Amygdala (tissue), 56 donors: ENCODE results near the gene TMEM208.
A peak's percentile ranks its signal among the peaks of the same experiment; 100 is the strongest.

Experiments used
- DNase-seq, 56 donors: peaks; one replicate each; lab custom pipeline; 2025; lab: John Stamatoyannopoulos, UW

TMEM208 gene

DNA sequence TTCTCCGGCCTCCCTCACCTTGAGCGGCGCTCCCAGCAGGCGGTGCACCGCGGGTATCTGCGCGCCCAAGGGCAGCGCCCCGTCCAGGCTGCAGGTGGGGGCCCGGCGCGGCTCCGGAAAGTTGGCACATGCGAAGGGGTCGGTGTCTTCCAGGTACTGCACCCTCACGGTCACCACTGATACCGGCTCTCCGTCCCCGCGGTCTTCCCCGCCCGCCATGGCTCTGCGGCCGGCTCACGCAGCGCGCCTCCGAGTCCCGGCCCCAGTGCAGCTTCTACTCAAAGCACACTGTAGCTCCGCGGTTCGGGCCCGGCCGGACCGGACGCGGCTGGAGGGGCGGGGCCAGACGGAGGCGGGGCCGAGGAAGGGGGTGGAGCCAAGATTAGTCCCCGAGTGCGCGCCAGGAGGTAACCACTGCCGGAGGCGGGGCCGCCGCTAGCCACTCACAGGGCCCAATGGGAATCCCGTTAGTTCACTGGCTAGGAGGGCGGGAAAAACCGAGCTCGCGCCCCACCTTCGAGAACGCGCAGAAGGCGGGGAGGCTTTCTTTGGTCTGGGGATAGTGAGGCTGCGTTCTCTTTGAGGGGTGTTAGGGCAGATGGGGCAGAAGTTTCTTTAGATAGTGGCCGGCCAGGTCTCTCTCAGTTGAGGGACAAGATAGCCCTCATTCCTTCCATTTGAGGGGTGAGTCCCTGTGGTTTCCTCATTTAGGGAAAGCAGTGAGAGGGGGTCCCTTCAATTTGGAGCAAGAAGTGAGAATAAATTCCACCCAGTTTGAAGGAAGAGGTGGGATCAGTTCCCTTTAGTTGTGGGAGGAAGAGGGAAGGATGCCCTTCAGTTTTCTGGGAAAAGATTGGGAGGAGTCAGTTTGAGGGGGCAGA is 20.5 kb downstream of the TMEM208 start, which contains the start of gene FHOD1:
FHOD1 (minus strand) TSS at position 290 of the 881 bp plus-strand sequence; CDS start at position 219, 71 bp downstream.
- DNase-seq: peak in 55 of 56 donors; percentile 50 to 96 (median 84)

GRCh38 chr16:67248073-67248400 is 21.1 kb downstream of the TMEM208 start:
- peak in 1 of 56 donors; percentile 6 for DNase-seq

- DNase-seq: peak in 2 of 56 donors; percentile 32 to 35
These were observed 21.7 kb downstream of the TMEM208 start, which contains the start of gene SLC9A5 for GRCh38 chr16:67248401-67249177. Gene SLC9A5 (plus strand): TSS chr16:67248979. CDS start chr16:67249015, 36 bp downstream.

DNA sequence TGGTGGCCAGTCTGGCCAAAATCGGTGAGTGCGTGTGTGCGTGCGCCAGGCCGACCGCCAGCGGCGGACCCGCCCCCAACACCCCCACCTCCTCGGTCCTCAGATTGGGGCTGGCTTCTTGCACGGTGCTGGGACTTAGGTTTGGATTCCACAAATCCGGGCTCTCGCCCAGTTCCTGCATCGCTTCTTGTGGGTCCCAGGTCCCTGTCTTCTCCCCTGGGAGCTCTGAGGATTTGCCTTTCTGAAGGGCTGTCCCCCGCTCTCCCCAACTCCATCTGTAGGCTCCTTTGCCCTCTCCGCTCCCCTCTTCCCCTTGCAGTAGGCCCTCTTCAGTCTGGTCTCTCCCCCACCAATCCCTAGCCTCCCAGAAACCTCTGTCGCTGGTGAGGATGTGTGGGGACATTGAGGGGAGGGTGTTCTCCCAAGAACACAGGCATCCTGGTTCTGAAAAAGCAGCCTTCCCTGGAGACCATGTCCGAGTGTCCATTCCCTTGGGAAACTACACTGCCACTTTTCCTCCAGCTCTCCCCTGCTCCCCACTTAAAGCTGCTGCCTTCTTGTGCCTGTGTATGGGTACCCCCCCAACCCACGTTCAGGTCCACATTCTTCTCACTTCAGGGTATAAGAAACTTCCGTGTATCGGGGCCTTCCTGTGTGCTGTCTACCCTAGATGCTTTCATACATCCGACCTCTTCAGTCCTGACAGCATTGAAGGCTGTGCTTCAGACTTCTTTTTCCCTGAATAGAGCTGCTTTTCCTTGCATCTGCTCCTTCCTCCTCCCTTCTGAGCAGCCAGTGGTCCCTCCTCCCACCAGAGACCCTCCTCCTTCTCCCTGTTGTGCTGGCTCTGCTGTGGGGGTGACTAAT is 22.5 kb downstream of the TMEM208 start:
- peak in 4 of 56 donors; percentile 5 to 42 (median 29) for DNase-seq

- no peak for DNase-seq
These were observed 23.1 kb downstream of the TMEM208 start for GRCh38 chr16:67250045-67250327.

DNA sequence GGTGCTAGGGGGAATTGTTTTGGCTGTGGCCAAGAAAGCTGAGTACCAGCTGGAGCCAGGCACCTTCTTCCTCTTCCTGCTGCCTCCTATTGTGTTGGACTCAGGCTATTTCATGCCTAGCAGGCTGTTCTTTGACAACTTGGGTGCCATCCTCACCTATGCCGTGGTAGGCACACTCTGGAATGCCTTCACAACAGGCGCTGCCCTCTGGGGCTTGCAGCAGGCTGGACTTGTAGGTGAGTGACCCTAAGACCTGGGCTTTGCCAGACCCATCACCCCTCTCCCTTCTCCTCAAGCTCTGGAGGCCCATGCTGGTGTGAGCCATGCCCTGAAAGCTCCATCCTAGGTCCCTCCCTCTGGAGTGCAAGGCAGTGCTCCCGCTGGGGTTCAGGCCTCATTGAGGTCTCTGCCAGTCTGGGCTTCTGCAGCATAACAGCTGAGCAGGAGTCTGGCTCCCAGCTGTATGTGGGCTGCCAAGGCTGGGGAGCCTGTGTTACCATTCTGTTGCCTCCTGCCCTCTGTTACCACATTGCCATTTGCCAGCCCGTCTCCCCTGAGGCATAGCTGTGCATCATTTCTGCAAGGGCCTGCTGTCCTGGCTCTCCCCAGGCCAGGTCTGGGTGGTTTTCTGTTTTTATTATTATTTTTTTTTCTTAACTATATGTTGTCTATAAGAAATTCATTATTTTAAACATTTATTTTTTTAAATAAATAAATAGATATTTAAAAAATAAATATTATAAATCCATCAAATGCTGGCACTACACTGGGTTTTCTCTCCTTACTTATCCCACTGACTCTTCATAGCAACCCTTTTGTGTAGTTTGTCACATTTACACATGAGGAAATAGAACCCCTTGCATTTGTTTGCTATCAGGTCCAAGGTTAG is 25.9 kb downstream of the TMEM208 start:
- peak in 13 of 56 donors; percentile 9 to 71 (median 35) for DNase-seq

DNA sequence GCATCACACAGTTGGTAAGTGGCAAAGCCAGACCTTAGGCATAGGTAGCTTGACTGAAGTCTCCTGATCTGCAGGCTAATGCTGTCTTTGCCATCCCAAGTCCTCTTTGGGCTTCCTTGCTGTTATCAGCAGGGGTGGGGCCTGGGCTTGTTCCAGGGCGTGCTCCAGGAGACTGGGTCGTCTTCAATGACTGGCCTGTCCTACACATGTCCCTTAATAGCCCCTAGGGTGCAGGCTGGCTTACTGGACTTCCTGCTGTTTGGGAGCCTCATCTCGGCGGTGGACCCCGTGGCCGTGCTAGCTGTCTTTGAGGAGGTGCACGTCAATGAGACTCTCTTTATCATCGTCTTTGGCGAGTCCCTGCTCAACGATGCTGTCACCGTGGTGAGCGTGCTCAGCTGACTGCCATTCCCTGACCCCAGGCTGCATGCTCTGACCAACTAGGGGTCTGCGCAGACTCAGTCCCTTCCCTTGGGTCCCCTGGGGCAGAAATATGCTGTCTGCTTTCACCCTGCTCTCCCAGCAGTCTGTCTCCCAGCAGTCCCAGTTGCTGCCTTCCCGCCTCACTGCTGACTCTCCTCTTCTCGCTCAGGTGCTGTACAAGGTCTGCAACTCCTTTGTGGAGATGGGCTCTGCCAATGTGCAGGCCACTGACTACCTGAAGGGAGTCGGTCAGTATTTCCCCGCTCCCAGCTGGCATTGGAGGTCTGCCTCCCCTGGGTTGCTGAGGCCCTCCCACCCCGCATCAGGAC is 28.0 kb downstream of the TMEM208 start:
- no peak for DNase-seq

GRCh38 chr16:67255553-67256221 is 28.8 kb downstream of the TMEM208 start:
- no peak for DNase-seq

DNA sequence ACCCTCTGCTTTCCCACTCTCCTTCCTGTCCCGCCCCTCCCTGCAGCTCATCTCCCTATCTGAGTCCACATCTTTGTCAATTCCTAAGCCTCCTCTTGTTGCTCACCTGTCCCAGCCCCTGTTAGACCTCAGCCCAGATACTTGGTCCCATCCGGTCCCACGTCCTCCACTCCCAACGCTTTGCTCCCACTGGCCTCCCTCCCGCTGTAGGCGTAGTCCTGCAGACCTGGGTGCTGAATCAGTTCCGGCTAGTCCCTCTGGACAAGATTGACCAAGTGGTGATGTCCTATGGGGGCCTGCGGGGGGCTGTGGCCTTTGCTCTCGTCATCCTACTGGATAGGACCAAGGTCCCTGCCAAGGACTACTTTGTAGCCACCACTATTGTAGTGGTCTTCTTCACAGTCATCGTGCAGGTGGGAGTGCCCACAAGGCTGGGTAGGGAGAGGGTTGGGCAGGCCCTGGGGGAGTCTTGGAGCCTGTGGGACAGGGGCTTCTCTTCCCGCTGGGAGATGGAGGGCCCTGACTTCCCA is 29.8 kb downstream of the TMEM208 start:
- no peak for DNase-seq

DNA sequence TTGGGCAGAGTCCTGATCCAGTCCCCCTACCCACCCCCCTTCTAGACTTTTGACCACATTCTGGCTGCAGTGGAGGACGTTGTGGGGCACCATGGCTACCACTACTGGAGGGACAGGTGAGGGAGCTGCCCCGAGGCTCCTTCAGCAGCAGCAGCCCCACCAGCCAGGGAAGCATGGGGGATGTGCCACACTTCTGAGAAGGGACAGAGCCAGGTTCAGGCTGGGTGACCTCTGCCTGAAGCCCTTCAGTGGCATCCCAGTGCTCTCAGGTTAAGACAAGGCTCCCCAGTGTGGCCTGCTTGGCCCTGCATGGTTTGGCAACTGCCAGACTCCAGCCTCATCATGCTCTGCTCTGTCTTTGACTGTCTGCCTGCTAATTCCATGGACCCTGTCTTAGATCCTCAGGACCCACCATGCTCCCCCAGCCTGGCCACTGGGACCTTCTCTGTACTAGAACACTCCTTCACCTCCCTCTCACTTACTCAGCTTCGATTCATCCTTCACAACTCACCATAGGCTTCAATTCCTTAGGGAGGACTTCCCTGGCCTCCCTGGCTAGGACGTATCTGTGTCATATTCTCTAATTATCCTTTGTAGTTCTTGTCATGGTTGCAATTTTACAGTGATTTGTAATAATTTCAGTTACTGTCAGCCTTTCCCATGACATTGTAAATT is 30.7 kb downstream of the TMEM208 start:
- DNase-seq: no peak

DNA sequence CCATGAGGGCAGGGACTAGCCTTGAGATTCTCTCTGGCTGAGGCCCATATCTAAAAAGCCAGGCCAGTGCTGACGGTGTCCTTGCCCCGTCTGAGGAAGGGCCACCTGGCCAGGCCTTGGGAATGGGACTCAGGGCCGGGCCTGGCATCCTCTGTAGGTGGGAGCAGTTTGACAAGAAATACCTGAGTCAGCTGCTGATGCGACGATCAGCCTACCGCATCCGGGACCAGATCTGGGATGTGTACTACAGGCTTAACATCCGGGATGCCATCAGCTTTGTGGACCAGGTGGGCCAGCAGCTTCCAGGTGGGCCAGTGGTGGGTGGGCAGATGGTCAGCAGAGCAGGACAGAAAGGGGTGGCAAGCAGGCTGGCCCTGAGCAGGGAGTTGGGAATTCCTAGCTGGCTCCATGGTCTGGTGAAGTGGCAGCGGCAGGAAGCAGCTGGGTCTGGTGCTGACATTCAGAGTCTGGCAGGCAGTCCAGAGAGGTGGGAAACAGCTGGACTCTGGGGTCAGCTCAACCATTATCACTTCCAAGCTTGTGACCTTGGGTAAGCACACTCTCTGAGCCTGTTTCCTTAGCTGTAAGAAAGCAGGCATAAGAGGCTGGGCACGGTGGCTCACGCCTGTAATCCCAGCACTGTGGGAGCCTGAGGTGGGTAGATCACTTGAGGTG is 31.4 kb downstream of the TMEM208 start:
- DNase-seq: no peak

DNA sequence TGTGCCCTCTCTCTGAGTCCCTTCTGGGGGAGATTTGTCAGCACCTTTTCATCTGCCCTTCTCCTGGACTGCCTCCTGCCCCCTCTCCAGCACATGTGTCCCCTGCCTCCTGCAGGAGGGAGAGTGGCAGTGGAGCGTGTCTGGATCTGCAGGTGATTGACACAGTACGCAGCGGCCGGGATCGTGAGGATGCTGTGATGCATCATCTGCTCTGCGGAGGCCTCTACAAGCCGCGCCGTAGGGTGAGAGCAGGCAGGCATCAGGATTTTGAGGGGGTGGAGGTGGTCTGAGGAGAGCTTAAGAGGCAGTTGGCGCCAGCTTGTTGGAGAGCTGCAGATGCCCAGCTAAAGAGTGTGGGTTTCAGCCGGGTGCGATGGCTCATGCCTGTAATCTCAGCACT is 32.8 kb downstream of the TMEM208 start:
- no peak for DNase-seq

- DNase-seq: no peak
These were observed 33.6 kb downstream of the TMEM208 start for GRCh38 chr16:67260426-67261063.

DNA sequence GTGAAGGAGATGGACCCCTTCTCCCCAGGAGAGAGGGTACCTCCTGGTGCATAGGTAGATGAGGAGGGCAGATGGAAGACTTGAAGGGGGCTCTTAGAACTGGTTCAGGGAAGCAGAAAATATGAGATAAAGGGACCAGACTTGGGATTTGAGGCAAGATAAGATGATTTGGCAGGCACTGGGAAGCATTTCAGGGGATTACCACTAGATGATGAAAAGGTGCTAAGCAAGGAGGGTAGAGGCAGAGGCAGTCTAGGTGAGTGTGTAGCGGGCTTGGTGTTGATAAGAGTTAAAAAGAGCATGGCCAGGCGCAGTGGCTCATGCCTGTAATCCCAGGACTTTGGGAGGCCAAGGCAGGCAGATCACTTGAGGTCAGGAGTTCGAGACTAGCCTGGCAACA is 36.3 kb downstream of the TMEM208 start:
- DNase-seq: no peak

DNA sequence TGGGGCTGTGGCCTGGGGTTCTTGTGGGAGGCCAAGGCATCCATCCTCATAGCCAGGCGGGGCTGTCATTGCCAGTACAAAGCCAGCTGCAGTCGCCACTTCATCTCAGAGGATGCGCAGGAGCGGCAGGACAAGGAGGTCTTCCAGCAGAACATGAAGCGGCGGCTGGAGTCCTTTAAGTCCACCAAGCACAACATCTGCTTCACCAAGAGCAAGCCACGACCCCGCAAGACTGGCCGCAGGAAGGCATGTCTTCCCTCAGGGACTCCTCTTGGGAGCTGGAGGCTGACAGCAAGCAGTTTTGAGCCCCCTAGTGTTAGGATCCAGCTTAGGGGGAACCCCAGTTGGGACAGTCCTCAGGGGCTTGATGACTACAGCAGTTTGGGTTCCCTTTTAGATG is 37.3 kb downstream of the TMEM208 start:
- no peak for DNase-seq

DNA sequence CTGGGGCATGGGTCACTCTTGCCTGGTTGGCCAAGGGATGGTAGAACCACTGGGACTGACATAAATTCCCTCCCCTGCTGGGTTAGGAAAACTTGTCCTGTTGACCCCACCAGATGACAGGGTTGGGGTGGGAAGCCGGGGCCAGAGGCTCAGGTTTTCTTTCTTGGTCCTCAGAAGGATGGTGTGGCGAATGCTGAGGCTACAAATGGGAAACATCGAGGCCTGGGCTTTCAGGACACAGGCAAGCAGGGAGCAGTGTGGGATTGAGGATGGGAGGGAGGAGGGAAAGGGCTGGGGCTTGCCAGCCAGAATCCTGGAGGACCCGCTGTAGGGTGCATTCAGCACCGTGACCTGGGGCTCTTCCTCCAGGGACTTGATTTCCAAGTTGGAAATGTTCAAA is 37.9 kb downstream of the TMEM208 start:
- DNase-seq: no peak
